Measurements from ENCODE around the gene SERINC2.

DNA sequence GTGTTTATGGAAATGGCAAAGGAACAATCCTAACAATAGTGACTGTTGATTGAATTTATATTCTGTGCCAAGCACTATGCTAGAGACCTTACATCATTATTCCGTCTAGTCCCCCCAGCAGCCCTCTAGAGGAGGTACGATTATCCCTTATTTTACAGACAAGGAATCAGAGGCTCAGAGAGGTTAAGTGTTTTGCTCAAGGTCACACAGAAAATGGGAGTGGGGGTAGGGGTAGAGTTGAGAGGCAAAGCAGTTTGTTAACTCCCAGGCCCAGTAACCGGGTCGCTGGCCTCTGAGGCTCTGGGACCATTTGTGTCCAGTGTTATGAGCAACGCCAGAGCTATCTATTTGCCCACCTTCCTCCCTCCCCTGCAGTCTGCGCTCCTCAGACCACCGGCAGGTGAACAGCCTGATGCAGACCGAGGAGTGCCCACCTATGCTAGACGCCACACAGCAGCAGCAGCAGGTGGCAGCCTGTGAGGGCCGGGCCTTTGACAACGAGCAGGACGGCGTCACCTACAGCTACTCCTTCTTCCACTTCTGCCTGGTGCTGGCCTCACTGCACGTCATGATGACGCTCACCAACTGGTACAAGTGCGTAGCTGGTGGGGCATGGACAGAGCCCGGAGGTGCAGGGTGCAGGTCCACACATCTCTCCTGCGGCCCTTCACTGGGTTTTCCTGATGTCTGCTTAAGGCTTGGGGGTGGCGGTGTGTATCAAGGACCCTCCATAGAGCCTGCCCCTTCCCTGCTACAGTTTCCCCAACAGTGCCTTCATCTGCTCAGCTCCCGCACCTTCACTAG is 19.8 kb downstream of the SERINC2 start:
- TF ChIP-seq, protein P1, sequence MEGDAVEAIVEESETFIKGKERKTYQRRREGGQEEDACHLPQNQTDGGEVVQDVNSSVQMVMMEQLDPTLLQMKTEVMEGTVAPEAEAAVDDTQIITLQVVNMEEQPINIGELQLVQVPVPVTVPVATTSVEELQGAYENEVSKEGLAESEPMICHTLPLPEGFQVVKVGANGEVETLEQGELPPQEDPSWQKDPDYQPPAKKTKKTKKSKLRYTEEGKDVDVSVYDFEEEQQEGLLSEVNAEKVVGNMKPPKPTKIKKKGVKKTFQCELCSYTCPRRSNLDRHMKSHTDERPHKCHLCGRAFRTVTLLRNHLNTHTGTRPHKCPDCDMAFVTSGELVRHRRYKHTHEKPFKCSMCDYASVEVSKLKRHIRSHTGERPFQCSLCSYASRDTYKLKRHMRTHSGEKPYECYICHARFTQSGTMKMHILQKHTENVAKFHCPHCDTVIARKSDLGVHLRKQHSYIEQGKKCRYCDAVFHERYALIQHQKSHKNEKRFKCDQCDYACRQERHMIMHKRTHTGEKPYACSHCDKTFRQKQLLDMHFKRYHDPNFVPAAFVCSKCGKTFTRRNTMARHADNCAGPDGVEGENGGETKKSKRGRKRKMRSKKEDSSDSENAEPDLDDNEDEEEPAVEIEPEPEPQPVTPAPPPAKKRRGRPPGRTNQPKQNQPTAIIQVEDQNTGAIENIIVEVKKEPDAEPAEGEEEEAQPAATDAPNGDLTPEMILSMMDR (IDR thresholded peaks at IDR 0.05), result no peak
- no peak for TF ChIP-seq POLR2A (IDR thresholded peaks at IDR 0.05)
- no peak for TF ChIP-seq EP300 (IDR thresholded peaks at IDR 0.05)

Data from sigmoid colon (tissue), 4 donors.